GM19438 (cell line): ENCODE data around the gene ZNF79.

ENCODE experiments used
- ATAC-seq: cut with Tn5 transposase; IDR thresholded peaks from one replicate; pipeline ENCODE4 v1.9.1; 2021; ENCODE audit warnings: low read depth; ENCODE audit not compliant: unreplicated experiment

Gene ZNF79

DNA sequence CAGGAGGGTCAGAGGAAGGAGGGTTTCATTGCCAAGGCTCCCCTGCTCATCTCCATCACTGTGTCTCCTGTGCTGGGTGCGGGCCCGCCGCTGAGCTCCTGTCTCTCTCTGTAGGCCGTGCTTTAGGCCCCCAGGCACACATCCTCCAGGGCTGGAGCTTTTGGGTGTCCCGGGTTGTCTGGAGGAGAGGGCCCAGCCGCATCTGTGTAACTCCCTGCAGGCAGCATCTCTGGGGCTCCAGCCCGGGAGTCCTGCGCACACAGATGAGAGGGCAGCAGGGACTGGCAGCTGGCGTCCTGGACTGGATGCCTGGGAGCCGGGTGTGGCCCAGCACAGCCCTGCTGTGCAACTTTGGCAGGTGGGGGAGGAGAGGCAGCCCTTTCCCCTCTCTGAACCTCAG lies 67.3 kb downstream of the ZNF79 start:
- no peak for ATAC-seq

DNA sequence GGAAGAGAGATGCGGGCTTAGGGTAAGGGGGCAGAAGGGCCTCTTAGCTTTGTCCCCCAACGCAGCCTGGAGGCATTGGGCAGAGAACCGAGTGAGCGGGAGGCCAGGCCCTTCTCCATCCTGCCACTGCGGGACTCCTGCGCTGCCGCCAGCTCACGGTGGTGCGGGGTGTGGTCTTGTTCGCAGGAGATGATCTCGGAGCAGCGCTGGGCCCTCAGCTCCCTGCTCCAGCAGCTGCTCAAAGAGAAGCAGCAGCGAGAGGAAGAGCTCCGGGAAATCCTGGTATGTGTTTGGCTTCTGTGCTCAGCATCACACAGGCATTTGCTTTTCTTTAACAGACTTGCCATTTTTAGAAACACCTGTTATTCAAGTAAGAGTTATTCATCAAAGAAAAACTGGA lies 68.4 kb downstream of the ZNF79 start:
- no peak for ATAC-seq

DNA sequence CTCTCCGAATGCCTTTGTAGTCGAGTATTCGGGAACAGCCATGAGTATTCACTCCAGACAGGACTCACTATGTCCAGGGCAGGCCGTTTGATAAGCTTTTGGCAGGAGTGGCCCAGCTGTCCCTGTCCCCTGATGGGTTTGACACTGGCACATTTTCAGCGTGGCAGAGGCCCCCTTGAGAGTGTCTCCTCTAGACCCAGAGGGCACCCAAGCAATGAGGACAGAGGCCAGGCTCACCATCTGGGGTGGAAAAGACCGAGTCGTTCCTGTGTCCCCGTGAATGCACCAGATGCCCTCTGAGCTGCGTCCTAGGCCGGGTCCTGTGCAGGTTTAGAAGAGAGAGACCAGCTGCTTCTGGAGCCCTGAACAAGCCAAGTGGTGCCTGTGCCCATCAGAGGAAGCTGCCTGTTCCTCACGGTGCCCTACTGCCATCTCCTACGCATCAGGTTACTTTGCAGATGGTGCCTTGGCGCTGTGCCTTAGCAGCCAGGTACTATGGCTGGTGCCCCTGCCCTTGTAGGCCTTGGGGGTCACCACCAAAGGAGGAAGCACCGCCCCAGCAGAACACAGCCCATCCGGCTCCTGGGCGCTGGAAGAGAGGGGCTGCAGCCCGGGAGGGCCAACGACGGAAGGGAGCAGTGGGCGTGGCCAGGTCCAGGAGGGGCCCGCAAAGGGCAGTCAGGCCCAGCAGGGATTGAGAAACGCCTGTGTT lies 69.6 kb downstream of the ZNF79 start:
- ATAC-seq = no peak

- no peak for ATAC-seq
These were observed 70.1 kb downstream of the ZNF79 start for GRCh38 chr9:127494304-127494702.
